Breast epithelium (tissue), 4 donors: ENCODE results near the gene SPINK9. TPM values are rescaled to one million over a fixed set of nuclear protein-coding genes. Genes with fewer than 3 reads are reported as not detected.

Source experiments
- DNase-seq, 2 donors: peaks; one replicate each; pipeline ENCODE4 v3.0.0-alpha.2; 2019; ENCODE audit warnings: low spot score in 2 of 2
- H3K27ac ChIP-seq, 2 donors: fragments of 200-600 bp; sonication (generic) in 1 of 2; one replicate each; pipeline ENCODE4 v1.5.1; 2016 to 2019; ENCODE audit warnings: mild to moderate bottlenecking in 1 of 2
- H3K27me3 ChIP-seq, 2 donors: fragments of 200-600 bp; sonication (generic) in 1 of 2; one replicate each; pipeline versions ENCODE4 v1.5.1 to v1.6.0; 2017 to 2019; ENCODE audit warnings: control low read depth in 1 of 2, mild to moderate bottlenecking in 1 of 2
- H3K36me3 ChIP-seq: fragments of 200-600 bp; one replicate; pipeline ENCODE4 v1.5.1; 2019
- H3K4me1 ChIP-seq, 2 donors: fragments of 200-600 bp; sonication (generic); one replicate each; pipeline ENCODE4 v1.5.1; 2016 to 2019; ENCODE audit warnings: control low read depth in 1 of 2
- H3K4me3 ChIP-seq, 3 donors: fragments of 200-600 bp; sonication (generic); 1 replicate in 2 of 3; 2 replicates in 1 of 3; pipeline ENCODE4 v1.5.1; 2016 to 2019; ENCODE audit warnings: mild to moderate bottlenecking in 3 of 3, moderate library complexity in 2 of 3
- H3K9me3 ChIP-seq, 2 donors: fragments of 200-600 bp; sonication (generic) in 1 of 2; one replicate each; pipeline ENCODE4 v1.5.1; 2016 to 2019; ENCODE audit warnings: control low read depth in 1 of 2
- CTCF ChIP-seq, 3 donors: fragments of 450-650 bp; IDR thresholded peaks; one replicate each; pipeline ENCODE4 v1.5.1; 2016 to 2017; ENCODE audit warnings: antibody characterized with exemption in 3 of 3, mild to moderate bottlenecking in 3 of 3, moderate library complexity in 3 of 3
- POLR2A ChIP-seq: fragments of 450-650 bp; IDR thresholded peaks from one replicate; pipeline ENCODE4 v1.6.1; 2016; ENCODE audit warnings: antibody characterized with exemption, mild to moderate bottlenecking, moderate library complexity
- POLR2AphosphoS5 ChIP-seq, 3 donors: sonication (generic); formaldehyde crosslinking; IDR thresholded peaks; one replicate each; pipeline ENCODE4 v1.6.1; 2017; ENCODE audit warnings: antibody characterized with exemption in 3 of 3
- intact Hi-C: fragments of 100-400 bp; cut with DNase I; formaldehyde crosslinking; loops from one replicate; pipeline ENCODE4 v1.15.1; 2023; ENCODE audit warnings: low total_unique reads
- total RNA-seq, 3 donors: library from RNA; depleted of rRNA; stranded (reverse); fragments of >200 nt; gene quantifications; one replicate each; pipeline ENCODE4 v1.1.0, GENCODE V29; 2016

SPINK9 gene
- total RNA-seq, 3 donors from 2014 or later: not detected

GRCh38 chr5:148368299-148368698 is 32.9 kb downstream of the SPINK9 start:
- no peak for TF ChIP-seq POLR2AphosphoS5 (IDR thresholded peaks at IDR 0.05)
- TF ChIP-seq POLR2A: no peak
- no peak for TF ChIP-seq CTCF (IDR thresholded peaks at IDR 0.05)
- DNase-seq: no peak
- no peaks in the 10 kb centered on the region for H3K27me3 ChIP-seq
- H3K9me3 ChIP-seq: peaks cover 0 to 8% of the 10 kb centered on the region in 2 donors
- H3K4me3 ChIP-seq: no peak overlapping the region
- no peaks in the 10 kb centered on the region for H3K4me1 ChIP-seq
- H3K36me3 ChIP-seq: no peaks in the 10 kb centered on the region
- intact Hi-C loops: no loop called here
- H3K27ac ChIP-seq: no peak overlapping the region

GRCh38 chr5:148372166-148372725 is 36.9 kb downstream of the SPINK9 start:
- intact Hi-C loops: no loop called here

GRCh38 chr5:148372893-148373292 is 37.5 kb downstream of the SPINK9 start:
- no peaks in the 10 kb centered on the region for H3K27me3 ChIP-seq

More at GRCh38 chr5:148372166-148372725, 36.9 kb downstream of the SPINK9 start:
- Histone ChIP-seq H3K36me3 (no peaks in the 10 kb centered on the region), H3K4me3 (no peak overlapping the region), H3K4me1 (no peaks in the 10 kb centered on the region), H3K9me3 (peaks cover 0 to 8% of the 10 kb centered on the region in 2 donors), H3K27me3 (no peaks in the 10 kb centered on the region), H3K27ac (no peak overlapping the region)
- DNase-seq: no peak
- TF ChIP-seq CTCF (IDR thresholded peaks at IDR 0.05) (no peak), POLR2AphosphoS5 (IDR thresholded peaks at IDR 0.05) (no peak), POLR2A (no peak)

GRCh38 chr5:148374690-148375360 is 39.5 kb downstream of the SPINK9 start:
- Histone ChIP-seq H3K36me3 (no peaks in the 10 kb centered on the region), H3K9me3 (no peaks in the 10 kb centered on the region), H3K4me3 (no peak overlapping the region), H3K27ac (no peak overlapping the region), H3K4me1 (no peaks in the 10 kb centered on the region), H3K27me3 (no peaks in the 10 kb centered on the region)
- TF ChIP-seq POLR2AphosphoS5 (IDR thresholded peaks at IDR 0.05): no peak
- TF ChIP-seq POLR2A: no peak
- TF ChIP-seq CTCF (IDR thresholded peaks at IDR 0.05): peak; percentile 21 to 56 (median 50)
- DNase-seq: no peak
- intact Hi-C loops: no loop called here

More at GRCh38 chr5:148372893-148373292, 37.5 kb downstream of the SPINK9 start:
- Histone ChIP-seq H3K27ac (no peak overlapping the region), H3K9me3 (peaks cover 0 to 8% of the 10 kb centered on the region in 2 donors), H3K4me3 (no peak overlapping the region), H3K36me3 (no peaks in the 10 kb centered on the region), H3K4me1 (no peaks in the 10 kb centered on the region)
- intact Hi-C loops: no loop called here
- TF ChIP-seq POLR2AphosphoS5 (IDR thresholded peaks at IDR 0.05) (no peak), CTCF (IDR thresholded peaks at IDR 0.05) (no peak), POLR2A (no peak)
- DNase-seq: no peak

GRCh38 chr5:148376198-148376597 is 40.8 kb downstream of the SPINK9 start:
- Histone ChIP-seq H3K9me3 (no peaks in the 10 kb centered on the region), H3K27me3 (no peaks in the 10 kb centered on the region), H3K4me3 (no peak overlapping the region), H3K4me1 (no peaks in the 10 kb centered on the region), H3K27ac (no peak overlapping the region), H3K36me3 (no peaks in the 10 kb centered on the region)
- no peak for DNase-seq
- TF ChIP-seq CTCF (IDR thresholded peaks at IDR 0.05) (no peak), POLR2AphosphoS5 (IDR thresholded peaks at IDR 0.05) (no peak), POLR2A (no peak)
- intact Hi-C loops: no loop called here
